ENCODE measurements around the gene PJA1.
A peak's percentile ranks its signal among the peaks of the same experiment; 100 is the strongest.

Gene PJA1

GRCh38 chrX:69165087-69165651 lies at the start of gene PJA1:
TSS of gene PJA1 (minus strand) at chrX:69165453. CDS start at chrX:69163073, 2,380 bp downstream.
- DNase-seq, result peak; percentile 6 to 69

GRCh38 chrX:69214463-69214862 lies 49.2 kb upstream of the PJA1 start:
- no peak for DNase-seq

- DNase-seq, result no peak
These were observed 46.4 kb upstream of the PJA1 start for GRCh38 chrX:69211701-69212100.

GRCh38 chrX:69210581-69210980 lies 45.3 kb upstream of the PJA1 start:
- no peak for DNase-seq

GRCh38 chrX:69207216-69207615 lies 42.0 kb upstream of the PJA1 start:
- DNase-seq, result no peak

- DNase-seq, result no peak
These were observed 38.4 kb upstream of the PJA1 start for GRCh38 chrX:69203638-69204037.

GRCh38 chrX:69197690-69198089 lies 32.4 kb upstream of the PJA1 start:
- no peak for DNase-seq

GRCh38 chrX:69196666-69197065 lies 31.4 kb upstream of the PJA1 start:
- DNase-seq, result no peak

- DNase-seq, result no peak
These were observed 30.6 kb upstream of the PJA1 start for GRCh38 chrX:69195810-69196209.

GRCh38 chrX:69195192-69195591 lies 29.9 kb upstream of the PJA1 start:
- DNase-seq, result no peak

- no peak for DNase-seq
These were observed 27.4 kb upstream of the PJA1 start for GRCh38 chrX:69192603-69193002.

GRCh38 chrX:69189576-69190371 lies 24.5 kb upstream of the PJA1 start:
- DNase-seq, result no peak

- DNase-seq, result no peak
These were observed 21.4 kb upstream of the PJA1 start for GRCh38 chrX:69186651-69187050.

GRCh38 chrX:69185886-69186285 lies 20.6 kb upstream of the PJA1 start:
- no peak for DNase-seq

- DNase-seq, result no peak
These were observed 19.9 kb upstream of the PJA1 start for GRCh38 chrX:69185141-69185540.

GRCh38 chrX:69182818-69183380 lies 17.6 kb upstream of the PJA1 start:
- DNase-seq, result no peak

GRCh38 chrX:69179380-69179911 lies 14.2 kb upstream of the PJA1 start:
- peak; percentile 24 to 72 for DNase-seq

- DNase-seq, result no peak
These were observed 13.3 kb upstream of the PJA1 start for GRCh38 chrX:69178592-69178991.

GRCh38 chrX:69177511-69178162 lies 12.4 kb upstream of the PJA1 start:
- no peak for DNase-seq

GRCh38 chrX:69176053-69176452 lies 10.8 kb upstream of the PJA1 start:
- no peak for DNase-seq

- no peak for DNase-seq
These were observed 8.7 kb upstream of the PJA1 start for GRCh38 chrX:69173906-69174305.

GRCh38 chrX:69172937-69173336 lies 7.7 kb upstream of the PJA1 start:
- DNase-seq, result no peak

- no peak for DNase-seq
These were observed 5.1 kb upstream of the PJA1 start for GRCh38 chrX:69170319-69170718.
